Hepatocyte (in vitro differentiated cells): ENCODE results near the gene DACT2. TPM values are rescaled to one million over a fixed set of nuclear protein-coding genes. Genes with fewer than 3 reads are reported as not detected.

Experiments used
- DNase-seq: peaks from one replicate; pipeline ENCODE4 v3.0.0-alpha.2; 2016; ENCODE audit warnings: low spot score
- H2AFZ ChIP-seq: fragments of 200-600 bp; sonication (generic); 2 replicates; pipeline ENCODE4 v1.6.0; 2016; ENCODE audit warnings: antibody characterized with exemption, mild to moderate bottlenecking
- H3K27ac ChIP-seq: fragments of 200-600 bp; sonication (generic); 2 replicates; pipeline ENCODE4 v1.5.1; 2016; ENCODE audit warnings: mild to moderate bottlenecking
- H3K27me3 ChIP-seq: fragments of 200-600 bp; sonication (generic); 2 replicates; pipeline ENCODE4 v1.6.1; 2016
- H3K36me3 ChIP-seq: fragments of 200-600 bp; sonication (generic); replicated peaks from 2 replicates; pipeline ENCODE4 v1.5.1; 2016; ENCODE audit warnings: low read depth; ENCODE audit not compliant: insufficient read depth
- H3K4me1 ChIP-seq: fragments of 200-600 bp; sonication (generic); 2 replicates; pipeline ENCODE4 v1.5.1; 2016; ENCODE audit warnings: mild to moderate bottlenecking, moderate library complexity; ENCODE audit not compliant: insufficient read depth
- H3K4me2 ChIP-seq: fragments of 200-600 bp; sonication (generic); 2 replicates; pipeline ENCODE4 v1.6.0; 2016
- H3K4me3 ChIP-seq: fragments of 200-600 bp; sonication (generic); 2 replicates; pipeline ENCODE4 v1.5.1; 2016; ENCODE audit warnings: mild to moderate bottlenecking
- H3K79me2 ChIP-seq: fragments of 200-600 bp; sonication (generic); 2 replicates; pipeline ENCODE4 v1.6.0; 2017; ENCODE audit warnings: mild to moderate bottlenecking
- H3K9me2 ChIP-seq: fragments of 200-600 bp; sonication (generic); replicated peaks from 2 replicates; pipeline ENCODE4 v1.6.0; 2017; ENCODE audit warnings: mild to moderate bottlenecking; ENCODE audit not compliant: insufficient read depth
- H3K9me3 ChIP-seq: fragments of 200-600 bp; sonication (generic); 2 replicates; pipeline ENCODE4 v1.5.1; 2016; ENCODE audit warnings: low read depth, mild to moderate bottlenecking
- H4K20me1 ChIP-seq: fragments of 200-600 bp; sonication (generic); 2 replicates; pipeline ENCODE4 v1.6.0; 2016; ENCODE audit warnings: mild to moderate bottlenecking; ENCODE audit not compliant: insufficient read depth, poor library complexity, severe bottlenecking
- CTCF ChIP-seq: fragments of 200-600 bp; sonication (generic); IDR thresholded peaks from 2 replicates; pipeline ENCODE4 v1.5.1; 2016; ENCODE audit warnings: antibody characterized with exemption, mild to moderate bottlenecking; ENCODE audit not compliant: poor library complexity
- EZH2 ChIP-seq: fragments of 200-600 bp; sonication (generic); IDR thresholded peaks from 2 replicates; pipeline ENCODE4 v1.6.1; 2016; ENCODE audit warnings: antibody characterized with exemption, mild to moderate bottlenecking, borderline replicate concordance
- EZH2phosphoT487 ChIP-seq: fragments of 200-600 bp; sonication (generic); IDR thresholded peaks from one replicate; pipeline ENCODE4 v1.6.1; 2018; ENCODE audit warnings: antibody characterized with exemption, mild to moderate bottlenecking, low read depth, moderate library complexity; ENCODE audit not compliant: unreplicated experiment, severe bottlenecking
- WGBS: methylation state at CpG from one replicate; pipeline ENCODE4 v1.1.6; 2016; ENCODE audit warnings: low lambda C conversion rate; ENCODE audit errors: missing lambda C conversion rate; 5-methylcytosine and 5-hydroxymethylcytosine counted together
- polyA plus RNA-seq: library from polyadenylated mRNA; unstranded; fragments of >200 nt; fragmentation: Nextera tagmentation; extraction: Ambion mirVana; gene quantifications from 2 replicates; pipeline ENCODE4 v1.2.1, GENCODE V29; 2016
- total RNA-seq: library from RNA; depleted of rRNA; stranded (reverse); fragments of >200 nt; gene quantifications from 2 replicates; pipeline ENCODE4 v1.2.3, GENCODE V29; 2014

DACT2 gene
- total and polyA plus RNA-seq, 2 experiments from 2014 or later: 8.2 to 8.8 TPM

GRCh38 chr6:168297643-168298042 is 21.9 kb downstream of the DACT2 start:
- Histone ChIP-seq H3K4me1 (peaks cover 27% of the 10 kb centered on the region), H3K27me3 (no peaks in the 10 kb centered on the region), H3K36me3 (no peaks in the 10 kb centered on the region), H3K4me3 (no peak overlapping the region), H4K20me1 (no peaks in the 10 kb centered on the region), H3K27ac (no peak overlapping the region), H3K79me2 (no peaks in the 10 kb centered on the region), H2AFZ (no peak overlapping the region), H3K9me3 (no peaks in the 10 kb centered on the region), H3K4me2 (no peak overlapping the region), H3K9me2 (no peaks in the 10 kb centered on the region)
- 92% methylated on average over 13 of the region's 13 CpGs for WGBS
- no peak for TF ChIP-seq EZH2phosphoT487
- no peak for TF ChIP-seq CTCF
- TF ChIP-seq EZH2: no peak
- no peak for DNase-seq

- H3K4me3 ChIP-seq: no peak overlapping the region
- no peaks in the 10 kb centered on the region for H3K79me2 ChIP-seq
- peaks cover 25% of the 10 kb centered on the region for H3K4me1 ChIP-seq
- no peak overlapping the region for H3K27ac ChIP-seq
- H3K27me3 ChIP-seq: no peaks in the 10 kb centered on the region
- H3K36me3 ChIP-seq: no peaks in the 10 kb centered on the region
- H4K20me1 ChIP-seq: no peaks in the 10 kb centered on the region
- TF ChIP-seq CTCF (no peak), EZH2phosphoT487 (no peak), EZH2 (no peak)
- no peak overlapping the region for H2AFZ ChIP-seq
- no peak for DNase-seq
- no peak overlapping the region for H3K4me2 ChIP-seq
- 79% methylated on average over 7 of the region's 7 CpGs for WGBS
- H3K9me2 ChIP-seq: no peaks in the 10 kb centered on the region
- H3K9me3 ChIP-seq: no peaks in the 10 kb centered on the region
Measured at GRCh38 chr6:168294901-168295300, 24.7 kb downstream of the DACT2 start.

GRCh38 chr6:168293636-168294530 is 25.7 kb downstream of the DACT2 start:
- H2AFZ ChIP-seq: no peak overlapping the region
- DNase-seq: no peak
- H3K36me3 ChIP-seq: no peaks in the 10 kb centered on the region

More at GRCh38 chr6:168293636-168294530, 25.7 kb downstream of the DACT2 start:
- H3K4me1 ChIP-seq: peaks cover 25% of the 10 kb centered on the region
- no peaks in the 10 kb centered on the region for H3K27me3 ChIP-seq
- TF ChIP-seq EZH2phosphoT487 (no peak), CTCF (no peak), EZH2 (no peak)
- no peak overlapping the region for H3K27ac ChIP-seq
- H3K4me2 ChIP-seq: no peak overlapping the region
- H3K9me2 ChIP-seq: no peaks in the 10 kb centered on the region
- no peaks in the 10 kb centered on the region for H3K79me2 ChIP-seq
- 80% methylated on average over 19 of the region's 26 CpGs for WGBS
- H3K9me3 ChIP-seq: no peaks in the 10 kb centered on the region
- H4K20me1 ChIP-seq: no peaks in the 10 kb centered on the region
- H3K4me3 ChIP-seq: no peak overlapping the region
